Endodermal cell (in vitro differentiated cells): ENCODE results near the gene PSPC1. TPM values are rescaled to one million over a fixed set of nuclear protein-coding genes. Genes with fewer than 3 reads are reported as not detected.

Source experiments
- DNase-seq: peaks from one replicate; pipeline ENCODE4 v3.0.0-alpha.2; 2017
- H3K27ac ChIP-seq: 2 replicates; pipeline ENCODE4 v1.5.1; 2013; ENCODE audit warnings: mild to moderate bottlenecking, low read depth, low read length, moderate library complexity
- H3K27me3 ChIP-seq: 2 replicates; pipeline ENCODE4 v1.6.1; 2013; ENCODE audit warnings: mild to moderate bottlenecking, low read length, moderate library complexity; ENCODE audit not compliant: insufficient read depth, control insufficient read depth, poor library complexity, severe bottlenecking
- H3K36me3 ChIP-seq: 2 replicates; pipeline ENCODE4 v1.7.0; 2013; ENCODE audit warnings: mild to moderate bottlenecking, low read length, moderate library complexity; ENCODE audit not compliant: control insufficient read depth, insufficient read depth
- H3K4me1 ChIP-seq: one replicate; pipeline ENCODE4 v1.7.0; 2013; ENCODE audit warnings: low read length; ENCODE audit not compliant: control insufficient read depth, insufficient read depth
- H3K4me3 ChIP-seq: 2 replicates; pipeline ENCODE4 v1.5.1; 2013; ENCODE audit warnings: mild to moderate bottlenecking, low read length, moderate library complexity
- H3K9ac ChIP-seq: 2 replicates; pipeline ENCODE4 v1.6.1; 2013; ENCODE audit warnings: mild to moderate bottlenecking, low read length, moderate library complexity; ENCODE audit not compliant: poor library complexity, severe bottlenecking; ENCODE audit errors: extremely low read depth
- H3K9me3 ChIP-seq: 2 replicates; pipeline ENCODE4 v1.6.1; 2013; ENCODE audit warnings: mild to moderate bottlenecking, low read length, moderate library complexity; ENCODE audit not compliant: control insufficient read depth
- H3K27ac Mint-ChIP-seq: 2 replicates; pipeline ENCODE4 v1.8.0; 2020; ENCODE audit warnings: mixed read lengths
- H3K27me3 Mint-ChIP-seq: 2 replicates; pipeline ENCODE4 v1.8.0; 2021; ENCODE audit warnings: mild to moderate bottlenecking, mixed read lengths; ENCODE audit not compliant: insufficient read depth
- H3K36me3 Mint-ChIP-seq: 2 replicates; pipeline ENCODE4 v1.8.0; 2020; ENCODE audit warnings: low read depth, mixed read lengths
- H3K4me1 Mint-ChIP-seq: 2 replicates; pipeline ENCODE4 v1.8.0; 2020; ENCODE audit warnings: mixed read lengths
- H3K4me3 Mint-ChIP-seq: 2 replicates; pipeline ENCODE4 v1.8.0; 2020; ENCODE audit warnings: mild to moderate bottlenecking, moderate library complexity, mixed read lengths
- H3K9me3 Mint-ChIP-seq: 2 replicates; pipeline ENCODE4 v1.8.0; 2020; ENCODE audit warnings: mild to moderate bottlenecking, mixed read lengths
- WGBS, 2 experiments: methylation state at CpG; one replicate each; pipeline versions ENCODE4 v1.1.5 to v1.1.7; 2013; ENCODE audit warnings: missing lambda C conversion rate in 2 of 2, mixed read lengths in 1 of 2; ENCODE audit not compliant: insufficient coverage in 1 of 2, insufficient read length in 1 of 2; 5-methylcytosine and 5-hydroxymethylcytosine counted together
- total RNA-seq, 2 donors: library from RNA; stranded (reverse); fragmentation: NEBNext Ultra II Directional in 1 of 2; extraction: Animal tissue kit (Norgen Biotek cat#: 25700) in 1 of 2; gene quantifications; 2 replicates in 1 of 2; 3 replicates in 1 of 2; pipeline ENCODE4 v1.2.1, GENCODE V29; 2021
- TF ChIP-seq, protein P1 (sequence below): fragments of 200-600 bp; sonication (generic); conservative IDR thresholded peaks from 2 replicates; pipeline ENCODE4 v1.5.0; 2021; ENCODE audit warnings: antibody characterized with exemption, mild to moderate bottlenecking

The PSPC1 gene
- total RNA-seq, 2 donors from 2014 or later, result 61.1 to 83.9 TPM

DNA sequence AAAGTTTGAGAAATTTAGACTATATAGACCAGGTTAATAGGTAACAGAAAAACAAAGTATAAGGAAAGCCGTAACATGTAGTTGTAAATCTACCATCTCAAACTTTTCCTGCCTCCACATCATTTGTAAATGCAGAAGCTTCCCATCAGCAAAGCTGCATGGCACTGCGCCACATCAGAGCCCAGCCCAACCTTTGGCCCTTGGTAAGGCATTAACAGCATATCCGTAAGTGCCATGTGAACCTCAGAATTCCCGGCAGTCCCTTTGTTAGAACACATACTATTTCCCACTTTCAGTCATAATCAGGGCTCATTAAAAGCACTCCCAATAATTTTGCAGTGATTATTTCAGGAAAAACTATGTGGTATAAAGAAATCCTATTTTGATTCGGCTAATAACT, 97.7 kb downstream of the PSPC1 start:
- Mint-ChIP-seq H3K27ac (peak overlapping the region; percentile 32), H3K27me3 (no peaks in the 10 kb centered on the region), H3K9me3 (no peaks in the 10 kb centered on the region), H3K4me3 (no peak overlapping the region), H3K36me3 (peaks cover 4% of the 10 kb centered on the region), H3K4me1 (peaks cover 17% of the 10 kb centered on the region)
- no peaks in the 10 kb centered on the region for H3K4me1 ChIP-seq
- H3K27ac ChIP-seq, result no peak overlapping the region
- H3K9ac ChIP-seq, result no peak overlapping the region
- DNase-seq, result no peak
- no peaks in the 10 kb centered on the region for H3K27me3 ChIP-seq
- TF ChIP-seq, protein P1, sequence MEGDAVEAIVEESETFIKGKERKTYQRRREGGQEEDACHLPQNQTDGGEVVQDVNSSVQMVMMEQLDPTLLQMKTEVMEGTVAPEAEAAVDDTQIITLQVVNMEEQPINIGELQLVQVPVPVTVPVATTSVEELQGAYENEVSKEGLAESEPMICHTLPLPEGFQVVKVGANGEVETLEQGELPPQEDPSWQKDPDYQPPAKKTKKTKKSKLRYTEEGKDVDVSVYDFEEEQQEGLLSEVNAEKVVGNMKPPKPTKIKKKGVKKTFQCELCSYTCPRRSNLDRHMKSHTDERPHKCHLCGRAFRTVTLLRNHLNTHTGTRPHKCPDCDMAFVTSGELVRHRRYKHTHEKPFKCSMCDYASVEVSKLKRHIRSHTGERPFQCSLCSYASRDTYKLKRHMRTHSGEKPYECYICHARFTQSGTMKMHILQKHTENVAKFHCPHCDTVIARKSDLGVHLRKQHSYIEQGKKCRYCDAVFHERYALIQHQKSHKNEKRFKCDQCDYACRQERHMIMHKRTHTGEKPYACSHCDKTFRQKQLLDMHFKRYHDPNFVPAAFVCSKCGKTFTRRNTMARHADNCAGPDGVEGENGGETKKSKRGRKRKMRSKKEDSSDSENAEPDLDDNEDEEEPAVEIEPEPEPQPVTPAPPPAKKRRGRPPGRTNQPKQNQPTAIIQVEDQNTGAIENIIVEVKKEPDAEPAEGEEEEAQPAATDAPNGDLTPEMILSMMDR, result no peak
- H3K36me3 ChIP-seq, result peaks cover 20% of the 10 kb centered on the region
- no peak overlapping the region for H3K4me3 ChIP-seq
- 95 to 96% methylated on average over 4 of the region's 5 CpGs for WGBS, 2 experiments
- H3K9me3 ChIP-seq, result no peaks in the 10 kb centered on the region

DNA sequence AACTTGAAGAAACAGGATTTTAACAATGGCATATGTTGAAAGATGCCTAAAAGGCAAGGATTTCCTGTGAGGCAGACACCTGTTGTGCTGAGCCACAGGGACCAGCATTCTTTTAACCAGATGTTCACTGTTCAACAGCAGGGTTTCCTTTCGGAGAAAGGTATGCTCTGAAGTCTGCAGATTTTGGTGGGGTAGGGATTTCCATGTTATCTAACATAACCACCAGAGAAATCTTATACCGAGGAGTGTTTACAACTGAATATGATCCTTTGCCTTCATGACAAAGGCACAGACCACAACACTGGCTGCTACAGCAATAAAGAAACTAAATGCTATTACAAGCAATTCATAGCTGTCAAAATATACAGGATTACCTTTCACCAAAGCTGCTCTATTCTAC, 101.2 kb downstream of the PSPC1 start:
- no peaks in the 10 kb centered on the region for H3K27me3 Mint-ChIP-seq
- Histone ChIP-seq H3K36me3 (peaks cover 27% of the 10 kb centered on the region), H3K27ac (no peak overlapping the region), H3K27me3 (no peaks in the 10 kb centered on the region), H3K4me1 (no peaks in the 10 kb centered on the region), H3K4me3 (no peak overlapping the region), H3K9ac (no peak overlapping the region), H3K9me3 (no peaks in the 10 kb centered on the region)
- TF ChIP-seq, protein P1, result no peak
- DNase-seq, result peak; percentile 63
- H3K27ac Mint-ChIP-seq, result no peak overlapping the region
- peaks cover 26% of the 10 kb centered on the region for H3K36me3 Mint-ChIP-seq
- peaks cover 17% of the 10 kb centered on the region for H3K4me1 Mint-ChIP-seq
- WGBS, 2 experiments, result 61% methylated on average over 2 of the region's 2 CpGs; no CpG with 5 or more reads in 1 of the 2 experiments
- no peaks in the 10 kb centered on the region for H3K9me3 Mint-ChIP-seq
- no peak overlapping the region for H3K4me3 Mint-ChIP-seq

DNA sequence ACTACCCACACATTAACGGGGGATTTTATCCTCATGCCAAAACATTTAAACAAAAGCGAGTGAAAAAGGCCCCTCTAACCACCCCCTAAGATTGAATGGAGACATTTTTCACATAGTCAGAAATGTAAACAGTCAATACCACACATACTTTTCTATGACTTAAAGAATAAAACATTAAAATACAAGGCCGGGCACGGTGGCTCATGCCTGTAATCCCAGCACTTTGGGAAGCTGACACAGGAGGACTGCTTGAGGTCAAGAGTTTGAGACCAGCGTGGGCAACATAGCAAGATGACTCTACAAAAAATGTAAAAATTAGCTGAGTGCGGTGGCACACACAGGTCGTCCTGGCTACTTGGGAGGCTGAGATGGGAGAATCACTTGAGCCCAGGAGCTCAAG, 102.0 kb downstream of the PSPC1 start:
- H3K4me3 ChIP-seq, result no peak overlapping the region
- no peak overlapping the region for H3K27ac Mint-ChIP-seq

More for the DNA sequence above, 102.0 kb downstream of the PSPC1 start:
- H3K9ac ChIP-seq, result no peak overlapping the region
- peaks cover 35% of the 10 kb centered on the region for H3K36me3 ChIP-seq
- no peak for DNase-seq
- Mint-ChIP-seq H3K36me3 (peaks cover 33% of the 10 kb centered on the region), H3K4me3 (no peak overlapping the region), H3K4me1 (peaks cover 11% of the 10 kb centered on the region), H3K9me3 (no peaks in the 10 kb centered on the region), H3K27me3 (no peaks in the 10 kb centered on the region)
- WGBS, 2 experiments, result 92 to 93% methylated on average over 7 of the region's 7 CpGs
- H3K27me3 ChIP-seq, result no peaks in the 10 kb centered on the region
- no peaks in the 10 kb centered on the region for H3K9me3 ChIP-seq
- H3K27ac ChIP-seq, result no peak overlapping the region
- no peaks in the 10 kb centered on the region for H3K4me1 ChIP-seq
- TF ChIP-seq, protein P1, result no peak
